ENCODE measurements around the gene CPN1.

Gene CPN1

GRCh38 chr10:99993701-99994689 lies 87.7 kb downstream of the CPN1 start:
- TF ChIP-seq CTCF (IDR thresholded peaks at IDR 0.05; ENCODE audit: low read depth, low read length): no peak

More at GRCh38 chr10:99993701-99994689, 87.7 kb downstream of the CPN1 start:
- Histone ChIP-seq H3K27me3 (no peaks in the 10 kb centered on the region), H3K9me3 (no peaks in the 10 kb centered on the region), H3K4me3 (ENCODE audit: low read depth, low read length) (no peak overlapping the region), H3K36me3 (no peaks in the 10 kb centered on the region), H3K4me1 (no peaks in the 10 kb centered on the region)
- no peak for DNase-seq
